Measurements from ENCODE around the gene TSPYL4.

TSPYL4 gene

DNA sequence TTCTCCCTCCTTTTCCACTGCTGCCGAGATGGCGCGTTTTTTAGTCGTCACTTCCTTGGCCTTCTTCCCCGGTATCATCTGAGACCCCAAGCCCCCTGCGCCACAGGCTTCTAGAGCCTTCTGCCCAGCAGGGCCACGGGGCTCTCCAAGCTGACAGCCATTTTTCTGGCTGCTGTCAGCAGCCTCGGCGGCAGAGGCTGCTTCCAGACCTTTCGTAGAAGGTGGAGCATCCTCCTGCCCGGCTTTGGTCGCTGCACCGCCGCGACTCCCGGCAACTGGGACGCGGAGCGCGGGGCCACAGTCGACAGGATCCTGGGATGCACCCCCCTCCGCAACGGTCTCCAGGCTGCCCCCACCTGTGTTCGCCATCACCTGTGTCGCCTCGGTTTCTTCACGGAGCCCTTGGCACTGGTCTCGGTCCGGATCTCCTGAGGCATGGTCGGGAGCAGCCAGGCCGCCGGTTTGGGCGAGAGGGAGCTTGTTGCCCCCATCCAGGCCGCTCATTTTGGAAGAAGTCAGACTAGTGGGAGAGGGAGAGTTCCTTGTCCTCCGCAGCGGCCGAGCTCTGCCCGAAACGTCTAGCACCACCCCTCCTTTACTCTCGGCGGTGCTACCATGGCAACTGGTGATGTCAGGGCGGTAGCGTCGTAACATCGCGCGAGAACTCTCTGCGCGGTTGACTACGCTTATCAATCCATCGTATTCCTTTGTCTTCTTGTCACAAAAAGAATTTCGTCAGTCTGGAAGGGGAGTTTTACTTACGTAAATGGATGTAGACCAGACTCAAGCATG, at the start of gene TSPYL4:
Gene TSPYL4, minus strand, starts transcription at position 571 of the 792 bp plus-strand sequence. Its CDS starts 67 bp downstream, at position 504.
- in situ Hi-C loops (cut with MboI; ENCODE audit: low sequenced_read_pairs): no loop called here

DNA sequence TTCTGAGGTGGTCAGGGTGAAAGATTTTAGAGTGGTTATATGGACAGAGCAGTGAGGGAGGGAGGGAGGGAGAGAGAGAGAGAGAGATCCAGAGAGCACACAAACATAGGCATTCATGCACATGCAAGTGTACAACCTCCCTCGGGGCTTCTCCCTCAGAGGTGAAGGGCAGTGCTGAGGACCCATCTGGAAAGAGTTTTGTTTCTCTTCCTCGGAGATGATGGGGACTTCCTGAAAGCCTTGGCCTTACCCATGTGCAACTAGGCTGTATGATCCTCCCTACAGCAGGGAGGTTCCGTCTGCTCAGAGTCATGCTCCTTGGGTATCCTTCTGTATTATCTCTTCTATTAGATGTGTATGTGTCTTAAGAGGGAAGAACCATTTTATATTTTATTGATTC, 47.2 kb upstream of the TSPYL4 start:
- in situ Hi-C loops (cut with MboI; ENCODE audit: low sequenced_read_pairs): no loop called here

DNA sequence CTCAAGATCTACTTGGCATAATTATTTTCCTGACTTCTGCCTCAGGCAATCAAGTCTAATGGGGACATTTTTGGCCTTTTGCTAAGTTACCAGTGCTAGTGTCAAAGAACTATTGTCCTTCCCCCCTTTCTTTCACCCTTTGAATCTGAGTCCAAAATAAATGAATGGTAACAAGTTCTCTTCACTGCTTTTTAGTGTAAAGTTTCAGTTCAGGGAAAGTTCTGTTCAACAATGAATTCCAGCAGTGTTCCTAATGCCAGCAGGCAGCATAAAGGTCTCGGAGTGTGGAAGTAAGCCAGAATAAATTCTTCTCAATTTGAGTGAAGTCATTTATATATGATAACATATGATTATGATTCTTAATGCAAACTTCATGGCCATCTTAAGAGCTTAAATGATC, 46.7 kb upstream of the TSPYL4 start:
- in situ Hi-C loops (cut with MboI; ENCODE audit: low sequenced_read_pairs): no loop called here

DNA sequence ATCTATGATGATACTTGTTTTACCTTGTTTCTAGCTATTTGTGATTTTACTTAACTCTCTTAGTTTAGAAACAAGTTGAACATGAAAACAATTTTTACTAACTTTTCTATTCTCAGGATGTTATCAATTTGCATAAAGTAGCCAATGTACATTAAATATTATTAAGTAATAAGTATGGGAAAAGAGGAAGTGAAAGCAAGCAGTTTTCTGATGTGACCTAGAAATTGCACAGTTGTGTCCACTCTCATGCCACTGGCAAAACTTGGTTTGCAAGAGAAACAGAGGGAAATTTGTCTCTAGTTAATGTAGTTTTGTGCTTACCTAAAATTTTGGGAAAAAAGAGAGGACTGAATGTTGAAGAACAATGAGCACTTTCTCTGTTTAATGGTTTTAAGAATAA, 45.1 kb upstream of the TSPYL4 start:
- in situ Hi-C loops (cut with MboI; ENCODE audit: low sequenced_read_pairs): loop anchor here (25.0 kb wide), 1 partner anchor 238 kb away; the partner anchor contains the start of gene TRAPPC3L

DNA sequence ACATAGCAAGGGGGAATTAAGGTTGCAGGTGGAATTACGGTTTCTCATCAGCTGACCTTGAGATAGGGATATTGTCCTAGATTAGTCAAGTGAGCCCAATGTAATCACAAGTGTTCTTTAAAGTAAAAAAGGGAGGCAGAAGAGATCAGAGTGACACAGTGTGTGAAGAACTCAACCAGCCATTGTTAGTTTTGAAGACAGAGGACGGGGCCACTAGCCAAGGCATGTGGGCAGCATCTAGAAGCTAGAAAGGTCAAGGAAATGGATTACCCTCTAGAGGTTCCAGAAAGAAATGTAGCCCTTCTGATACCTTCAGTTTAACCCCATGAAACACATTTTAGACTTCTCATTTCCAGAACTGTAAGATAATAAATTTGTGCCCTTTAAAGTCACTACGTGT, 44.4 kb upstream of the TSPYL4 start:
- in situ Hi-C loops (cut with MboI; ENCODE audit: low sequenced_read_pairs): loop anchor here (25.0 kb wide), 1 partner anchor 239 kb away; the partner anchor contains the start of gene TRAPPC3L

DNA sequence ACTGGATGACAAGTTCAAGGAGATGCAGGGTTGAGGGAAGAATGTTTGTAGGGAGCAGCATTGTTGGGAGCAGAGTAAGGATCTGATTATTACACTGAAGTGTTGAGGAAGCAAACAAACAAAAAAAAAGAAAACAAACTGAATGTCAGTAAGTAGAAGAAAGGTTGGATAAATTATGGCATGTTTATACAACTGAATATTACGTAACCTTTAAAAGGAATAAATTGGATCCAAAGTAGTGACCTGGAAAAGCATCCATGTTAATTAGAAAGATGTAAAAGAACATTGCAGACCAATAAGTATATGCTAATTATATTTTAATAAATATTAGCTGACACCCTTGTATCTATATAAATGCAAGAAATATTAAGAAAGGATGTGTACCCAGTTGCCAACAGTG, 38.7 kb upstream of the TSPYL4 start:
- in situ Hi-C loops (cut with MboI; ENCODE audit: low sequenced_read_pairs): loop anchor here (25.0 kb wide), 1 partner anchor 245 kb away; the partner anchor contains the start of gene TRAPPC3L

DNA sequence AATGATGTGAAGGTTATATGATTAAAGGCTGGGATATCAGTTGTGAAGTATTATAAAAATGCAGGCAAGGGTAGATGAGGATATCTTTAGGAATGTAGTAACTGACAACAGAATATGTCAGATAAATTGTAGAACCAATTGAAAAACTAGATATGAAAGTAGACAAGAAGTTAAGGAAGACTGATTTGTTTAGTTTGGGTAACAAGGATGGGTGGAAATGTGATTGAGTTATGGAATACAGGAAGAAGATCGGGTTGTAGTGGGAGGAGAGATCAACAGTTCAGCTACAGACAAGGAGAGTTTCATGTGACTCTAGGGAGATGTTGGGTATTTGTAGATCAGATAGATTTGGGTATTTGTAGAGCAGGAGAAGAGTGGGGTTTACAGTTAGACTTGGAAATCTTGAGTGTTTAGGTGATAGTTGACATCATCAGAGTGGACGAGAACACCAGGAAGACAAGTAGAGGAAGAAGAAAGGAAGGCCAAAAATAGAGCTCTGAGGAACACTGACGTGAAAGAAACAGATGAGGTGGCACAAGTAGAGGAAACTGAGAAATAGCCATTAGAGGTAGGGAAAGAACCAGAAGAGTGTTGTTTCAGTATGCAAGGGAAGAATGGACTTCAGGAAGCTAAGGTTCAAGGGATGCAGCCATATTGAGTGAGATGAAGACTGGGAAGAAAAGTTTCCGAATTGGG, 38.0 kb upstream of the TSPYL4 start:
- in situ Hi-C loops (cut with MboI; ENCODE audit: low sequenced_read_pairs): loop anchor here (25.0 kb wide), 1 partner anchor 245 kb away; the partner anchor contains the start of gene TRAPPC3L

DNA sequence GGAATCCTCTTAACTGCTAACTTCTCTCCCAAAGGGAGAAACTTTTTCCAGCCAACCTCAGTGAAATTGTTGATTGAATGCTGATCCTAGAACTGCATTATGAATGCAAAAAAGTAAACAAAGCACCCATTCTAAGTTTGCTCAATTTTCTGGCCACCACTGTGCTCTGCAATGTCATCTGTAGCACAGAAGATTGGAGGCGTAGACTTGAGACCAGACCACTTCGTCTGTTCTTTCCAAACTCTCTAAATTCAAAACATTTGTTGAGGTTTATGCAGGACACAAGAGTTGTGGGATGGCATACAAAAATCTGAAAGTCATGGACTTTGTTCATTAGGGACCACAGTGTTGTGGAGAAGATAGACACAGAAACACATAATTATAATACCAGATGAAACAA, 36.9 kb upstream of the TSPYL4 start:
- in situ Hi-C loops (cut with MboI; ENCODE audit: low sequenced_read_pairs): loop anchor here (25.0 kb wide), 1 partner anchor 247 kb away; the partner anchor contains the start of gene TRAPPC3L

DNA sequence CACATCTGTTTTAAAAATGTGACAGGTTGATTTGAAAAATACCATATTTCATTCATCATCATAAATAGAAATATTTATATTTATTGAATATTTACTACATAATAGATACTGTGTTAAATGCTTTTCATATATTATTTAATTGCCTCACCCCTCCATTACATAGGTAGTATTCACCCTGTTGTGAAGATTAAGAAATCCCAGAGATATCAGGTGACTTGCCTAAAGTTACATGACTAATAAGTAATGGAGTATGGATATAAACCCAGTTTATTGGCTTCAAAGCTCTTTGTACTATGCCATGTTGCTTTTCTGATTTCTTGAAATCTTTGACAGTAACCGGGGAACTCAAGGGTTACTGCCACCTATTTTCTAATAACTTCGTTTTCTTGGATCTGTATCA, 36.0 kb upstream of the TSPYL4 start:
- in situ Hi-C loops (cut with MboI; ENCODE audit: low sequenced_read_pairs): loop anchor here (25.0 kb wide), 1 partner anchor 247 kb away; the partner anchor contains the start of gene TRAPPC3L

DNA sequence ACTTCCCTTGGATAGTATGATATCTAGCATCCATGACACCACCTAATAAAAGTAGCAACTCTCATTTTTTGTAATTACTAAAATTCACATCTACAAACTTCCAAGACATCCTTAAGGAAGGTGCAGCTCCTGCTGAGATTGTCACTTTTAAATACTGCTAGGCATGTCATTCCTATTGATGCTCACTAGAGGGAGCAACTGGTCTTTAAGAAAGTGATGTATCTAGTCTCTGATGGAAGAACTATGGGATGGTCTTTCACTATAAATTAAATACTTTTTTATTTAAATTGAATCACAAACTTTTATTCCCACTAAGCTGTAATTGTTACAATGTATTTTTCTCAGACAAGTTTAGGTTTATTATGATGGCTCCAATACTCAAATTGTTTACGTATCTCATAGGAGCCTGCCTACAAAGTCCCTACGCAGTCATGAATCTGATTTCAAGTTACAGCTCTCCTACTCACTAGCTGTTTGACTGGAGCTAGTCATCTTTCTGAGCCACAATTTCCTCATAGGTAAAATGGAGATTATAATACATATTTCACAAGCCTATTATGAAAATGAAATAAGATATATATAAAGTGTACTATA, 33.9 kb upstream of the TSPYL4 start:
- in situ Hi-C loops (cut with MboI; ENCODE audit: low sequenced_read_pairs): loop anchor here (25.0 kb wide), 1 partner anchor 250 kb away; the partner anchor contains the start of gene TRAPPC3L

DNA sequence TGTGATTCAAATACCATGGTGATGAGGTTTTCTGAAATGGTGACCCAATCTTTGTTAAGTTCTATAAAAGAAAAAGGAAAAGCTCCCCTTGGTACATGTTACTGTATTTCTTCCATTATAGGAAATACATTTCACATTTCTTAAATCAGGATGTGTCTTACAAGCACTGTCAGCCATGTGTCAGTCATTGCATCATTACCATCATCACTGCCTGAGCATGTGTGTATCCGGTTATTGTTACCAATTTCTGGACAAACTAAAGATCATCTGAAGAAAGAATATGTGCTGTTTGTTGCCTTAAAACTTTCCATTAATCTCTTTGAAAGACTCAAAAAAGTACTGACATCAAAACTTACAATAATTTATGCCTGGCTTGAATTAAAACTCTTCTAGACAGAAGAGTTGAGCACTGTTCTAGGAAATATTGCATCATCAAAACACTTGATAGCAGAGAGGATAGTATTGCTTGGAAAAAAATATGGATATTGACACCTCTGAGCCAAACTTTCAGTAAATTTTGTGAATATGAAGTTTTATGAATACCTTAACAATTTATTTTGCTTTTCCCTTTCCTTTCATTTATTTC, 33.0 kb upstream of the TSPYL4 start:
- in situ Hi-C loops (cut with MboI; ENCODE audit: low sequenced_read_pairs): loop anchor here (25.0 kb wide), 1 partner anchor 250 kb away; the partner anchor contains the start of gene TRAPPC3L

DNA sequence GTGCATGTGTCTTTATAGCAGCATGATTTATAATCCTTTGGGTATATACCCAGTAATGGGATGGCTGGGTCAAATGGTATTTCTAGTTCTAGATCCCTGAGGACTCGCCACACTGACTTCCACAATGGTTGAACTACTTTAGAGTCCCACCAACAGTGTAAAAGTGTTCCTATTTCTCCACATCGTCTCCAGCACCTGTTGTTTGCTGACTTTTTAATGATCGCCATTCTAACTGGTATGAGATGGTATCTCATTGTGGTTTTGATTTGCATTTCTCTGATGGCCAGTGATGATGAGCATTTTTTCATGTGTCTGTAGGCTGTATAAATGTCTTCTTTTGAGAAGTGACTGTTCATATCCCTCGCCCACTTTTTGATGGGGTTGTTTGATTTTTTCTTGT, 31.1 kb upstream of the TSPYL4 start:
- in situ Hi-C loops (cut with MboI; ENCODE audit: low sequenced_read_pairs): loop anchor here (25.0 kb wide), 1 partner anchor 252 kb away; the partner anchor contains the start of gene TRAPPC3L

DNA sequence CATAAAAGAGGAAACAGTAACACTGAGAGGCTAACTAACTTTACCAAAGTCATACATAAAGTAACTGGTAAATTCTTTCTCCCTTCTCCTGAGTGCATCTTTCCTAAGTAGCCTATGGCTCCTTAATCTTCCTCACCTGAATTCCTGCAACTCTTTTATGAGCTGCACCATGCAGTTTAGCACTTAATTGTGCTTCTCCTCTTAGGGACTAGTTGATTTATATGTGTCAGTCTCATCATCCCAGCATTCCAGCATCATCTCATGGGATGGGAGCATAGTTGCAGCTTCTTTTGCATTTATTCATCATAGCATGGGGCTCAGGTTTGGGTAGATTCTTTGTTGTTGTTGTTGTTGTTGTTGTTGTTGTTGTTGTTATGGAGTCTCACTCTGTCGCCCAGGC, 29.3 kb upstream of the TSPYL4 start:
- in situ Hi-C loops (cut with MboI; ENCODE audit: low sequenced_read_pairs): loop anchor here (25.0 kb wide), 1 partner anchor 254 kb away; the partner anchor contains the start of gene TRAPPC3L

DNA sequence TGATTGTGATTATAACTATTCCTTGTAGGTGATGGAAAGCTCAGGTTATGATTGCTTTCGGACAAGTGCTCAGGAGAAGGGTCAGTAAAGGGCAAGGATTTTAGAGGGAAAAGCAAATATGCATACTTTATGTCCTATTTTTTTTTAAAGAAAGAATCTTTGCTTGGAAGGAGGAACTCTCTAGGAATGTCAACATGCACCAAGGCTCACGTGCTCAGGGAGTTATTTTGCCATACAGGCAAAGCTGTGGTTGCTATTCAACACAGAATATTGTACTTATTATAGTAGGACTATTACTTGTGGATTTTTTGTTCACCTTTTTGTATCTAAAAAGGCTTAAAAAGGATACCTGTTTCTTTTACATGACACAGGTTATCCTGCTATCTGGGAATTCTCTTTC, 28.8 kb upstream of the TSPYL4 start:
- in situ Hi-C loops (cut with MboI; ENCODE audit: low sequenced_read_pairs): loop anchor here (25.0 kb wide), 1 partner anchor 255 kb away; the partner anchor contains the start of gene TRAPPC3L

DNA sequence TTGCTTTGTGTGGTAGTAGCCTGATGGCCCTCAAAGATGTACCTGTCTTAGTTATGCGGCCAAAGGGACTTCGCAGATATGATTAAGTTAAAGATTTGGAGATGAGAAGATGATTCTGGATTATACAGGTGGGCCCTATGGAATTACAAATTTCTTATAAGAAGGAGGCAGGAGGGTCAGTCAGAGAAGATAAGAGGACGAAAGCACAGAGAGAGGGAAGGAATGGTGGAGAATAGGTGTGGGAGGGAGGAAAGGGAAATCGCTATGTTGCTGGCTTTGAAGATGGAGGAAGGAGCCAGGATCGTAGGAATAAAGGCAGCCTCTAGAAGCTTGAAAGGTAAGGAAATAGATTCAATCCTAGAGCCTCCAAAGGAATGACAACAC, 27.1 kb upstream of the TSPYL4 start:
- in situ Hi-C loops (cut with MboI; ENCODE audit: low sequenced_read_pairs): loop anchor here (25.0 kb wide), 1 partner anchor 256 kb away; the partner anchor contains the start of gene TRAPPC3L

DNA sequence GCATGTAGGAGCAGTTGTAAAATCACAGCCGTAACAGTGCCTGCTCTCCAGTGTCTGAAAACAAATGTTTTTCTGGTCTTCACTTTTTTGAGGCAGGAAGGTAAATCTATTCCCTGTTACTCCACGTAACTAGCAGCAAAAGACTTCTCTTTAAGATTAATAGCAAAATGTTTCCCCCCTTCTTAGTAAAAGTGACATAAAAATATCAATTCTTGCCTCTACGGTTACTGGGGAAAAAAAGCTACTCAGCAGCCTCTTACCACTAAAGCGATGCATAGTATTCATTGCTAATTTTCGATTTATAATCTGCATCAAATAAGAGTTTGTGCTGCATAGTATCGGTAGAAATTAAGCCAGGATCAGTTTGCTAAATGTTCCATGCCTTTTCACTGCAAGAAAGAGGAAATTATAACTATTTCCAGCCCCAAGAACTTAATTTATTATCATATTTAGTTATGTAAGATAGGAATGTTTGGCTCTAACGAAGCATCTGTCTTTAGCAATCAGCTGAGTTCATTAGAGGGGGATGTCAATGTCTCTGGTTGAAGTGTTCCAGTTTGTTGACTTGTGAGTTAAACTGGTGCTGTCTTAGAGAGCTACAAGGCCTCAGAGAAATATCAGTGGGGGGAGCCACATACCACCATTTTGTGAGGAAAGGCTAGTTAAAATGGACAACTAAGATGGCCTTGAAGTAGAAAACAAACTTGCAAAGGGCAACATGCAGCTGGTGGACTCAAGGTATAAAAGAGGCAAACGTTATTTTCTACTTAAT, 26.5 kb upstream of the TSPYL4 start:
- in situ Hi-C loops (cut with MboI; ENCODE audit: low sequenced_read_pairs): loop anchor here (25.0 kb wide), 1 partner anchor 257 kb away; the partner anchor contains the start of gene TRAPPC3L

DNA sequence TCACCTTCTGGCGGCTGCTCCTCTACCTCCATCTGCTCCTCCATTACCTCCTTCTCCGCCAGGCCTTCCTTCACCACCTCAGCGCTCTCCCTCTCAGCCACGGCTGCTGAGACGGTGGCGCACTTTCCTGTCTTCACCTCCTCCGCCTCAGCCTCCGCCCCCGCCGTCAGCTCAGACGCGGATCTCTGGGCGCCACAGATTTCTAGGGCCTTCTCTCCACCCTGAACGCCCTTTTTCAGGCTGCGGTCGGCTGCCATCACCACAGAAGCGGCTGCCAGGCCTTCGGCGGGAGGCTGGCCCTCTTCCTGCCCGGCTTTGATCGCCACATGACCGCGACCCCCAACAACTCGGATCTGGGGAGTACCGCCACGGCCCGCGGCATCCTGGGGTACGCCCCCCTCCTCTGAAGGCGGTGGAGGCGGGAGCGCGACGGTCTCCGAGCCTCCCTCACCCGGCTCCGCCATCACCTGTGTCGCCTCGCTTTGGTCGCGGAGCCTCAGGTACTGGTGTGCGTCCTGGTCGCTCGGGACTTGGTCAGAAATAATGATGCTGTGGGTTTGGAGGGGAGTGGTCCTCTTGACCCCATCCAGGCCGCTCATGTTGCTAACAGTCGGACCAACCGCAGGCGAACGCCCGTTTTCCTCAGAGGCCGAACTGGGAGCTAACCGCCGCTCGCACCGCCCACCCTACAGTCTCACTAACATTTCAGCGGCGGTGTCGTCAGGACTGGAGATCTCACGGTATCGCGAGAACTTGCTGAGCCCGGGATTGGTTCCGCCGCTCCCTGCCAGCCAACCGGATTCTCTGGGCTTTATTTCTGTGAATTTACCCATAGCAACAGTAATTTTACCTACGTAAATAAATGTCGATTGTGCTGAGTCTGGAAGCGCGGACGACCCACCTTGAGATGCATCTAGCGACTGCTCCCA, 25.6 kb upstream of the TSPYL4 start, which contains the start of gene TSPYL1:
Gene TSPYL1, minus strand, starts transcription at position 699 of the 929 bp plus-strand sequence. Its CDS starts 100 bp downstream, at position 599.
- in situ Hi-C loops (cut with MboI; ENCODE audit: low sequenced_read_pairs): loop anchor here (25.0 kb wide), 1 partner anchor 258 kb away; the partner anchor contains the start of gene TRAPPC3L

DNA sequence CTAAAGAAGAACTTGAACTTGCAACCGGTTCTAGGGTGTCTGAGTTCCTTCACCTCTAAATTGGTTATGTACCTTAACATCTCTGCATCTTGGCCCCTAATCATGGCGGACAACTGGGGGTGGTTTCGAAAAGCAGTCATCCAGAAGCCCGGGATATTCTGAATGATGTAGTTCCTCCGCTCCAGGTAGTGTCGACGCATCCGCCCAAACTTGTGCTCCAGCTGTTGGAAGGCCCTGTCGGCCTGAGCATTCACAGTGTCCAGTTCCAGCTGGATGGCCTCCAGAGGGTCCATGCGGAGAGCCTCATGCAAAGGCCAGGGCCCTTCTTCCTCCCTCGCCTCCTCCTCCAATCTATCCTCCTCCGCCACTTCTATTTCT, 25.0 kb upstream of the TSPYL4 start:
- in situ Hi-C loops (cut with MboI; ENCODE audit: low sequenced_read_pairs): loop anchor here (25.0 kb wide), 1 partner anchor 258 kb away; the partner anchor contains the start of gene TRAPPC3L
